GM19324 (cell line): ENCODE results near the gene RHEB.

Experiments used
- ATAC-seq: cut with Tn5 transposase; IDR thresholded peaks from one replicate; pipeline ENCODE4 v1.9.1; 2021; ENCODE audit warnings: mild to moderate bottlenecking, moderate library complexity; ENCODE audit not compliant: unreplicated experiment, low FRiP score

RHEB gene

GRCh38 chr7:151435103-151435916 is 84.4 kb downstream of the RHEB start:
- no peak for ATAC-seq

GRCh38 chr7:151434549-151434948 is 85.1 kb downstream of the RHEB start:
- ATAC-seq, result no peak

DNA sequence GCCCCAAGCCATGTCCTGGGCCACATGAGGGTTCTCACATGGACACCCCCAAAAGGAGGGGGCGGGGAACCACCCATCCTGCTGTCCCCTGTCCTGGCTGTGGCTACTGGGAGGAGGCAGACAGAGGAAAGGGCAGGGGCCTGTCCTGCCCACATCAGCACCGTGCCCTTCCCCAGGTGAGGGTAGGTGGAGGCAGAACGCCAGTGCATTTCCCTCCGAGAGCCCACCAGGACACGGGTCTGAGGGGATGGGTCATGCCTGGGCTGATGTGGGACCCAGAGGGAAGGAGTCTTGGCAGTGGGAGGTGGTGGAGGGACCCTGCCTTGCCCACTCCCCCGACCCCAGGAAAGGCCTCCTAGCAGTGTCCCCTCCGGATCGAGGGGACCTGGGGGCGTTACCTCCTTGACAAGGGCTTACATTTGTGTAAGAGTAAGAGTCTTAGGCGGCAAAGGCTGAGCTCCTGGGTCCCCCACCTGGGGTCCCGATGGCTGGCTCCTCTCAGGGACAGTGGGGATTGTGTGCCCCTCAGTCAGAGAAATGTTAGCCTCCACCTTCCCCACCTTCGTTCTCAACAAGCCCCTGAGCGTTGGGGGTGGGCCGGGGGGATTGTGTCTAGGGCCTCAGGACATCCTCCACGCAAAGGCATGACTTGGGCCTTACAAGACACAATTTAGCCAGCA is 85.8 kb downstream of the RHEB start:
- ATAC-seq, result no peak

DNA sequence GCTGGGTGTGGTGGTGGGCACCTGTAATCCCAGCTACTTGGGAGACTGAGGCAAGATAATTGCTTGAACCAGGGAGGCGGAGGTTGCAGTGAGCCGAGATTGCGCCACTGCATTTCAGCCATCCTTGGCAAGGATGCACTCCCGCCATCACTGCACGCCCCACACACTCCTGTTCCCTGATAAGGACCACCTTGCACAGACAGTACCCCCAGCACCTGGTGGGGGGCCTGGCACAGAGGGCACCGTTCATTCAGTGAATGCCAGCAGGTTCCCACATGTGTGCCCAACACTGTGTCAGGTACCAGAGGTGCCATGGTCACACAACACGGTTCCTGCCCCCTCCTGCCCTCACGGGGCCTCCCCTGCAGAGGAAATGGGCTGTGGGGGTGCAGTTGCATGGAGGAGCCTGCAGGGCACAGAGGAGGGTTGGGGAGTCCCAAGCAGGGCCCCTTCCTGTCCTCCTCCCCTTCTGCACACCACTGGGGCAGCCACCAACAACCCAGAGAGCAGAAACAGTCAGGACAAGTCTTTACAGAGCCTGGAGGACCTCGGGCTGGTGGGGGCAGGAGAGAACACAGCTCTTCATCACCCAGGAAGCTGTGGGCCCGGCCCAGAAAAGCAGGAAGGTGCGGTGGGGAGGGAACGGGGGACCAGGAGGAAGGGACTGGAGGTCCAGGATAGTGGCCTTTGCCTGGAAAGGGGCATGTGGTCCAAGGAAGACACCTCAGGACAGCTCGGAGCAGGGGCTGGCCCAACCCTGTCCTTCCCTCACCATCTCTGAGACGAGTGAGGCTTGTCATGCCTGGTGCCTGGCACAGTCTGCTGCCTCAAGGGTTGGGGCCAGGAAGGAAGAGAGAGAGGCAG is 86.8 kb downstream of the RHEB start:
- ATAC-seq, result no peak

DNA sequence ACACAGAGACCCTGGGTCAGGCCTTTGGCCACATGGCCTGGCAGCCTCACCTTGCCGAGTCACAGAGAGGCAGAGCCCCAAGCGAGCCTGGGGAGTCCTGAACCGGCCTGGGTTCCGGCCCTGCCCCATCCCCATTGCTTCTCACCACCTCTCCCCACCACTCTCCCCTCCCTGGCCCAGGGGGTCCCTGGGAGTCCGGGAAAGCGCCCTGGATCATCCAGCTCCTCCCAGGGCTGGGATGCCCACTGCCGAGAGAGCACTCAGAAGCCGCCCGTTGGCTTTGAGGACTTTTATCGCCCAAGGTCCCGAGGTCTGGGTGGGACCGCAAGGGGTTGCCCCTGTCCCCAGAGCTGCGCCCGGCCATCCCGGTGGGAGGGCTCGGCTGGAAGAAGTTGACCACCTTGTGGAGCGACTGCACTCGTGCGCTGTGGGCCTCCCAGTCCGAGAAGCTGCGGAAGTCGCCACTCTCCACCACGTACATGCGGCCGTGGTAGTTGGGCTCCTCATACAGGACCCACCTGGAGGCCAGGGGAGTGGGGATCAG is 87.9 kb downstream of the RHEB start:
- no peak for ATAC-seq

DNA sequence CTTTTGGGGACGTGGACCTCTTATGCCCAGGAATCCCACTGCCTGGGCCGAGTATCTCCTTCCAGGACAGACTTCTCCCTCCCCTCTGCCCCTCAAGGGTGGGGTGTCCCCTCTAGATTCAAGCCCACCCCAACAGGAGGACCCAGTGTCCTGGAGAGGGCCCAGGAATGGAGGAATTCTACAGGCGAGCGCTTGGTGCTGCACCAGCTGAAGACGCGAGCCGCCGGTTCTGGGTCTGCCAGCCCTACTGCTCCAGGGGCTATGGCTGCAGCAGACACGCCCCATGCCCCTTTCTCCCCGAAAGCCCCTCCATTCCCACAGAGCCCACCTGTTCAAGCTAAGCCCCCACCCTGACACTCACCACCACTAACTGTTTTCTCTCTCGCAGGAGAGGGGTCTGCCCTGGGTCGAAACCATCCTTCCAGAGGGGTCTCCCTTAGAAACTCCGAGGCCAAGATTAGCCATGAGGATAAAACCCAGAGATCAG is 88.4 kb downstream of the RHEB start:
- no peak for ATAC-seq

- no peak for ATAC-seq
These were observed 89.1 kb downstream of the RHEB start for GRCh38 chr7:151430391-151431205.

GRCh38 chr7:151429560-151430331 is 89.9 kb downstream of the RHEB start:
- no peak for ATAC-seq

GRCh38 chr7:151429237-151429559 is 90.5 kb downstream of the RHEB start:
- ATAC-seq, result no peak

GRCh38 chr7:151428378-151429236 is 91.1 kb downstream of the RHEB start:
- no peak for ATAC-seq

GRCh38 chr7:151427705-151428377 is 91.9 kb downstream of the RHEB start:
- no peak for ATAC-seq

DNA sequence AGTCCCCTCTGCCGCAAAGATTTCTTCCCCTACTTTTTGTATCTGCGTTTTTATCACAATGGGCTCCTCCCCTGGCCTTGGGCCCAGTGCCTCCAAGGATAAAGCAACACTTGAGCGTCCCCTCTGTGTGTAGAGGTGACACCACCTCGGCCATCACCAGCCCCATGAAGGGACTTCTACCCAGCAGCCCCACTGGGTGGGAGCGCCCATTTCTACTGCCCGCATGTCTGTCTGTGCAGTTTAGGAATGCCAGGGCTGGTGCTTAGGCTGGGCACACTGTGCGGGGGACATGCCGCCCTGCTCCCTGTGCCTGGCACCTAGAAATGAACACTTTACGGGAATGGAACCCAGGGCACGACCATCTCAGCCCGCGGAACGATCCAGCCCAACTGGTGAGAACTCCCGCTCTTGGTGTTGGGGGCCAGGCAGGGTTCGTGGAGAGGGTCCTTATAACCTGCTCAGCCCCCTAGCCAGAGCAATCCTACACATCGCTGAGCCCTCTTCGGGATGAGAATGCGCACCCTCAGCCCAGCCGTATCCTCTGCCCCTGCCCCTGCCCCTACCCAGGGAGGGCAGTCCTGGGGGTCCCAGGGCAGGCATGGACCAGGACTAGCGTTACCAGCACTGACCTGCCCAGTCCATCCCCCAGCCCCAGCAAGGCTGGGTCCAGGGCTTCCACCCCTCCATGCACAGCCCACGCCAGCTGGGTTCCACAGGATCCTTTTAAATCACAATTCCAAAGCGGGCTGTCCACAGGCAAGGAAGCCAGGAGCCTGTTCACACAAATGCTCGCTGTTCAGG is 92.6 kb downstream of the RHEB start:
- no peak for ATAC-seq

GRCh38 chr7:151426441-151426903 is 93.2 kb downstream of the RHEB start:
- no peak for ATAC-seq

- ATAC-seq, result no peak
These were observed 93.8 kb downstream of the RHEB start for GRCh38 chr7:151425670-151426440.

GRCh38 chr7:151424799-151425198 is 94.9 kb downstream of the RHEB start:
- no peak for ATAC-seq

GRCh38 chr7:151423936-151424335 is 95.8 kb downstream of the RHEB start:
- ATAC-seq, result no peak
